AG20443 (cell line): ENCODE results near the gene S100A10.

ENCODE experiments used
- DNase-seq: peaks from one replicate; pipeline ENCODE4 v3.0.0; 2012; ENCODE audit warnings: low spot score, mixed read lengths

S100A10 gene

DNA sequence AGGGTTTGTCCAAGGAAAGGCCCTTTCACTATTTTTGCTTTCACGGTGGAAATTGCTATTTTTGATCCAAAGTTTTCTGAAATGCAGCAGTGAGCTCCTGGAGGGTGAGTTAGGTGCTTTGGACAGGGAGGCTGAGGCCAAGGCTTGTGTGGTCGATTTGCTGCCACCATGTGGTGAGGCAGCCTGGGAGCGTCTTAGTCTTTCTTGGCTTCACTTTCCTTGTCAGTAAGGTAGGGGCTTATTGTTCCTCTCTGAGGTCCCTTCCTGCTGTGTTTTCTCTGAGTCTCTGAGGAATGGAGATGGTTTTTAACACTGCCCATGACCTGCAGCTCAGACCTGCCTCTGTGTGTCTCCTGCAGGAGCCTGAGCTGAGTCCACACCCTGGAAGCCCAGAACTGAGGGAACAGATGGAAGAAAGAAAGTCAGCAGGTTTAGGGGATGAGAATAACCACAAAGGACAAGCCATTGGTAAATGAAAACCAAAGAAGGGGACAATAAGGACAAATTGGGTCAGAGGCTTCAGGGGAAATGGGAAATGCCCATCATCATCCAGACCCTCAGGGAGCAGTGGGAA, 20.1 kb upstream of the S100A10 start:
- peak; percentile 58 for DNase-seq

DNA sequence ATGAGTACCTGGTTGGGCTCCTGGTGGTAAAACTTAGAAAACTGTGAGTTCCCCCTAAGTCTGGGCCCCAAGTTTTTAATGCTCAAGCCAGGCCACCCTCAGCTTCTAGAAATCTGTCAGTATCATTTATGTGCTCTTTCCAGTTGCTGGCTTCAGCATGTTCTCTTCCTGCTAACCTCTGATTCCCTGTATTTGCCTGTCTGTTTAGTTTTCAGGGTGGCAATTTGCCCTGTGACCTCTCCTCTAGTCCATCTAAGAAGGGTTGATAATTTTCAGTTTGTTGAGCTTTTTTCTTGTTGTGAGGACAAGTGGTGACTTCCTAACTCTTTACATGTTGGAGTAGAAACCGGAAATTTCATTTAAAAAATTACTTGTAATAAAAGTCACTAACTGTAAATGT, 16.0 kb upstream of the S100A10 start:
- no peak for DNase-seq

DNA sequence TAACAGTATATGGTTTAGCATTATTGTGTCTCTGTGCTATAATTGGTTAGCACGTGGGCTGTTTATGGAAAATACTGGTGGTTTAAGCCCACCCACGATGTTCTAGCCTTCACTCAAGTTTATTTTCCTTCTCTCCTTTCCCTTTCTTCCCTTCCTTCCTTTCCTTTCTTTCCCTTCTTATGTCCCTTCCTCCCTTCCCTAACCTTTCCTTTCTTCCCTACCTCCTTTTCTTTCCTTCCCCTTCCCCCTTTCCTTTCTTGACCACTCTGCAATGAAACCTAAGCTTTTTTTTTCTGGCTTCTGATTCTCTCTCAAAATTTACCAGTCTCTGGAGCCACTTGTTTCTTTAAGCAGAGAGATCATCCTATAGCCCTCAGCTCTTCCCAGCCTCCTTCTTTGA, 13.4 kb upstream of the S100A10 start:
- DNase-seq, result no peak

GRCh38 chr1:152005360-152005912, 11.8 kb upstream of the S100A10 start:
- DNase-seq, result no peak

GRCh38 chr1:152003846-152004442, 10.3 kb upstream of the S100A10 start:
- no peak for DNase-seq

DNA sequence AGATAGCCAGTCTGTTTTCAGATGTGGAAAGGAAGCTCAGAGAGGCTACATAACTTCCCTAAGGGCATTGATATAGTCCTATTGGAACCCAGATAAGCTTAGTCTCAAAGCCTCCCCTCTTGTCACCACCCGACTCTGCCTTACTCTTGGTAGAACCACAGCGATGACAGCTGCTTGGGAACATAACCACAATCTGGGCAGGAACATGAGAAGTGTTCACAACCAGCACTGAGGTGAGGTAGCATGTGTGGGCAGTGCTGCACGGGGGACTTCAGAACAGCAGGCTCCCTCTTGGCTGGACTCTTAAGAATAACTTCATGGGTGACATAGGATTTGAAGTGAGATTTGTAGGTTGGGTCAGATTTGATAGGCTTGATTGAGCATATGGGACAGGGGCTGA, 9.3 kb upstream of the S100A10 start:
- DNase-seq, result no peak

DNA sequence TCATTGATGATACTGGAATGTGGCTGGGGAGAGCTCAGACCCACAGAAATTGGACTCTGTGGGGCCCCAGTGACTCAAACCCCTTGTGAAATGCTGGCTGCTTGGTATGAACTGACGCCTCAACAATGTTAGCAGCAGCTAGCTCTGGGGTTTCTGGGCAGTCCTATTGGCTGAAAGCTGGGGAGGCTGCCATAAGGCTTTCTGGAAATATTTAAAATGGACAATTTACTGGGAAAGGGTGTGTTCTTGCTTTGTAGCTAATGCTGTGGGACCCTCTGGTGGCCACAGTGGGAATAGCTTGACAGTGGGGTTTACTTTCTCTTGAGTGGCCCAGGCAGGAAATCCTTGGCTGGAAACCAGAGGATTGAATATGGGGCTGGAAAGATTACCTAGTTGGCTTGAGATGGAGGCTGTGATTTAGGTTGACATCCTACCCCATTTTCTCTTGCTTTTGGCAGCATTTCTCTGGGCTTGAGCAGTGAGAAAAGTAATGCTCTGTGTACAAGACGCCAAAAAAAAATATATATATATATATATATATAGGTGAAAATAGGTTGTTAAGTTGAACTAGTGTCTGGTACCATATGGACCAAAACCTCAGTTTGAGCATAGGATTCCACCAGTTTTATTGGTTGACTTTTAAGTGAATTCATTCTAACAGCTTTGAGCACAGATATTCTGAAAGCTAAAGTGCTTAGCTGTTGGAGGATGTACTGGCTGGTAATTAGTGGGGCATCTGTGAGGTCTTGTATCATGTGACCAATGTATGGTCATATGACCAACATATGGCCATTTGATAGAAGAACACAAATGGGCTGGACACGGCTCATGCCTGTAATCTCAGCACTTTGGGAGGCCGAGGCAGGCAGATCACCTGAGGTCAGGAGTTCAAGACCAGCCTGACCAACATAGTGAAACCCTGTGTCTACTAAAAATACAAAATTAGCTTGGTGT, 8.2 kb upstream of the S100A10 start:
- DNase-seq, result peak; percentile 87

GRCh38 chr1:152000964-152001630, 7.4 kb upstream of the S100A10 start:
- no peak for DNase-seq

DNA sequence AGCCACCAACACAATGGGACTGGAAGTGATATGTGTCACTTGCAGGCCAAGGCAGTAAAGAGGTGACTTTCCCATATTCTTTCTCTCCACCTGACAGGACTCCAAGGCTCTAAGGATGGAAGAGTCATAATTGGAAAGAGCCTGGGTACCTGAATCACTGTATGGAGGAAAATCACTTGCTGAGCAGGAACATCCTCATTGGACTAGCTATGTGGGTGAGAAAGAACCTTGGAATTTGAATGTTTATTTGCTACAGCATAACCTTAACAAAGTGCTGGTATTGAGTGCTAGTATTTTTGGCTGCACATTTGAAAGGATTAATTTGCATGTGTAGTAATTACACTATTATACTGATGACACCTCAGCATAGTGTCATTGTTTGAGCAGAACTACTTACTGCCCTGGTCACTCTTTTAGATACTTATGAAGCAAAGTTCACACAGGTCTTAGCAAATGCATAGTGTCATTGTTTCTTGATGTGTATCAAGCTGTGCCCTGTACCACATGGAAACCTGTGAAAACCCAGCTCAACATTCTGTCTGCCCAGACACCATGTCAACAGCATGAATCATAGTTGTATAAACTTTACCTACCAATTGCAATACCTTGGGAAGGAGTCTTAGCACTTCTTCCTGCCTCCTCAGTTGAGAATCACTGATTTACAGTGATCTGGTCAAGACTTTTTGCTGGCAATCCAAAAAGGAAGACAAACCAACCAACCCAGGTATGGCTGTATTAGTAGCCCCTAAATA, 5.1 kb upstream of the S100A10 start:
- no peak for DNase-seq

DNA sequence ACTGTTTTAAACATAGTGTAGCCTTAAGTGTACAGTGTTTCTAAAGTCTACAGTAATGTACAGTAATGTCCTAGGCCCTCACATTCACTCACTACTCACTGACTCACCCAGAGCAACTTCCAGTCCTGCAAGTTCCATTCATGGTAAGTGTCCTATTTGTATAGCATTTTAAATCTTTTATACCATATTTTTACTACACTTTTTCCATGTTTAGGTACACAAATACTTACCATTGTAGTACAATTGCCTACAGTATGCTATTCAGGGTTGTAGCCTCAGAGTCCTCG, 3.6 kb upstream of the S100A10 start:
- DNase-seq, result no peak

DNA sequence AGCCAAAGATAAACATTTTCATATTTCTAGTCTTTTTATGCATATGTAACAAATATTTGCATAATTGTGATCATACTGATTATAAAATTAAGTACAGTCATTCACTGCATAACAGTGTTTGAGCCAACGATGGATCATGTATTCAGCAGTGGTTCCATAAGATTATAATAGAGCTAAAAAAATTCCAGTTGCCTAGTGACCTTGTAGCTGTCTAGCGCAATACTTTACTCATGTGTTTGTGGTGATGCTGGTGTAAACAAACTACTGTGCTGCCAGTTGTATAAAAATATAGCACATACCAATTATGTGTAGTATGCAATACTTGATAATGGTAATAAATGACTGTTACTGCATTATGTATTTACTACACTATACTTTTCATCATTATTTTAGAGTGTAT, 2.1 kb upstream of the S100A10 start:
- no peak for DNase-seq

GRCh38 chr1:151994956-151995355, 1.3 kb upstream of the S100A10 start:
- DNase-seq, result peak; percentile 71

- DNase-seq, result no peak
Observed at GRCh38 chr1:151993084-151993733, 450 bp downstream of the S100A10 start.

DNA sequence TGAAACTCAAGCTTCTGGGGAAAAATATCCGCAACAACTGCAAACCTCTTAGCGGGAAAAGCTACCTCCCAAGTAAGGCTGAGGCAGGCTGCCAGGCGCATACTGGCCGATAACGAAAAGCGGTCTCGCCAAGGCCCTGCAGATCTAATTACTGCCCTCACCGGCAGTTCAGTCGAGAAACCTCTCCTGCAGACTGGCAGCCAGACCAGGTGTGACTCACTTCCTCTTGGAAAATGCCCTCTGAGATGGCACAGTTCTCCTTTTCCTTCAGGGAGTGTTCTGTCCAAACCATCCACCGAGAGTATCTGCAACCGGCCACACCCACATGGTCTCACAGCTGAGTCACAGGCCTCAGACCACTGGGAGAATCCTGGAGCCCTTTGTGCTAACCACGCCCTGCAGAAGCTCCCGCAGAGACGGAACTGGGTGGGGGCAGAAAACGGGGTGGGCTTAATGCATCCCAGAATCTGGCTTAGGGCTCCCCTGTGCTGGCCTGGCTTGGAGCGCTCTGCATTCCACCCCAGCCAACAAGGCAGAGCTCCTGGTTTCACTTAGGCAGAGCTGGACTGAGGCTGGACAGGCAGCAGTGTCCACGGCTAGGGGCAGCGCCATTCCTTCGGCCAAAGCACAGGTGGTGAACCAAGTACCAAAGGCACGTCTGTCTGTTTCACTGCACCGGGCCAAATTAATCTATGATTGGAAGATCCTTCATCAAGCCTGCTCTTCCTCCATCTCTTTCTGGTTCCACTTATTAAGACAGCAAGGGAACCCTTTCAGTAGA, 1.2 kb downstream of the S100A10 start:
- DNase-seq, result peak; percentile 82

DNA sequence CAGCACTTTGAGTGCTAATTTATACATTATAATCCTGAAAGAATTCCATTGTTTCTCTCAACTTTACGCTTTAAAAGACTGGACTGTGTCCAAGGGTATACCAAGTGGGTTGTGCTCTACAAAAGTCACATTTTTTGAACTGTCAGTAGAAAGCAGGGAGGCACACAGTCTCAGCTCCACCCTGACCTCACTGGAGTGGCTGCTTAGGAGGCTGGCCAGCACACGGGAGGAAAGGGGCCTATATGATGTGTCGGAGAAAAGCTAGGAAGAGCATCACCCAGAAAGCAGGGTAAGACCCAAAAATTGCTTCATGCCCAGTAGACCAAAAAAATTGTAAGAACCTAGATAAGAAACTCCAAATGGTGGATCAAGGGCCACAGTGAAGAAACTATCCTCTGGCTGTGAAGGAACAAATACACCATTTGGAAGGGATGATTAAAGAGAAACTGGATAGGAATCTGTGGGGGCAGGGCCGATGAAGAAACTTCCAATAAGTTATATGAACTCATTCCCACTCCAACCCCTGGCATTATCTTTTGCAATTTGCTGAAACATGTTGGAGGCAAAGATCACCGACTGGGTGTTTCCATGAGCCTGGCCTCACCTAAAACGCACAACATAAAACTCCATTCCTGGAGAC, 1.9 kb downstream of the S100A10 start:
- DNase-seq, result no peak

DNA sequence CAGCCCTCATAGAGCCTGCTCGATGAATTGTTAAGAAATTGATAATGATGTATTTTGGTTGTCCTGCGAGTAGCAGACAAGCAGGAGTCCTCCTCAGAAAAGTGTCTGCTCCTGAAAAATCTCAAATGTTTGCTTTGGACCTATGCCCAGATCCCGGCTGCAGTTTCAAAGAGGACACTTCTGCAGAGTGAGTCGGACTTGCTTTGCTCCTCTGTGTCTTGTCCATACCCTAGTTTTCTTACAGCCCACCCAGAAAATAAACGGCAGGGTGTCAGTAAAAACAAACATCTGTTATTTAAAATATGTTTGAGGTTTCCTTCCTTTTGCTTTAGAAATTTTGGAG, 2.8 kb downstream of the S100A10 start:
- DNase-seq, result no peak

- no peak for DNase-seq
Observed at GRCh38 chr1:151990058-151990855, 3.4 kb downstream of the S100A10 start.

DNA sequence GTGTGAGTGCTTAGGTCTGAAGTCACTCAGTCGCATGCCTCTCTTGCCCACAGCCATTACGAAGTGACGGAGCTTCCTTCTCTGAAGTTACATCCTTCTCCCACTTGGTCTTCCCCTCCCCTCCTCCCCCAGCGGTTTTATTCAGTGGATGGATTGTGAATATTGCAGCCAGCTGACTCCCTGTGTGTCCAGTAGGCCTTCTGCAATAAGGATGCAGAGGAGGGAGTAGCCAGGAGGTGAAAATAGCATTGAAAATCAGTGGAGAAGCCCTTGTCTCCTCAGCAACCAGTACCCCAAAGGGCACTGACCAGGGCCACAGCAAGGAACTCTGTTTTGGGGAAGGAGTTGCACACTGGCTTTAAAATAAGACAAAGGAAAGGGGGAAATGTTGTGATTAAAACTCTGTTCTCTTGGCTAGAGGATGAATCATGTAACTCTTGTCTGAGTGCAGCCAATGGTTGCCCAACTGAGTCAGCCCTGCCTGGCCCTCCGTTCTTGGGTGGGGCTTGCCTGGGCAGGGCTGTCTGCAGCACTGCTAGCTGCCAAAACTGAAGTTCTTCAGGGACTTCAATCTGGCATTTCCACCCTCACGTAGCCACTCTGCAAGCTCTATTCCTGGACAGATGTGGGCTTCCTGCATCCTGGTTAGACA, 4.3 kb downstream of the S100A10 start:
- DNase-seq, result peak; percentile 77
